Natural killer cell (primary cell): Measurements from ENCODE around the gene WNT6. TPM values are rescaled to one million over a fixed set of nuclear protein-coding genes. Genes with fewer than 3 reads are reported as not detected.

Experiments used
- ATAC-seq, 3 donors: fragments of 150-1000 bp in 2 of 3; fragments of 200-7000 bp in 1 of 3; cut with Tn5 transposase; 1 replicate in 1 of 3; 2 replicates in 2 of 3; pipeline ENCODE4 v1.10.0; 2021; ENCODE audit warnings: mild to moderate bottlenecking in 2 of 3, moderate library complexity in 2 of 3
- DNase-seq, 2 donors: peaks; one replicate each; pipeline versions ENCODE4 v3.0.0 to v3.0.0-alpha.2; 2013 to 2021; ENCODE audit warnings: mixed read lengths in 1 of 2
- H3K27ac ChIP-seq: one replicate; pipeline ENCODE4 v1.5.1; 2013; ENCODE audit warnings: mild to moderate bottlenecking, low read length
- H3K27me3 ChIP-seq: one replicate; pipeline ENCODE4 v1.6.1; 2013; ENCODE audit warnings: low read length; ENCODE audit not compliant: control insufficient read depth, insufficient read depth
- H3K36me3 ChIP-seq: one replicate; pipeline ENCODE4 v1.6.1; 2013; ENCODE audit warnings: low read length; ENCODE audit not compliant: control insufficient read depth, insufficient read depth
- H3K4me1 ChIP-seq: one replicate; pipeline ENCODE4 v1.6.1; 2013; ENCODE audit warnings: low read length; ENCODE audit not compliant: control insufficient read depth, insufficient read depth
- H3K4me3 ChIP-seq: one replicate; pipeline ENCODE4 v1.5.1; 2013; ENCODE audit warnings: low read length
- H3K9me3 ChIP-seq: one replicate; pipeline ENCODE4 v1.6.1; 2013; ENCODE audit warnings: low read length; ENCODE audit not compliant: control insufficient read depth, insufficient read depth
- H3K27ac Mint-ChIP-seq, 2 donors: one replicate each; pipeline ENCODE4 v1.8.0; 2022; ENCODE audit warnings: mild to moderate bottlenecking in 2 of 2, mixed read lengths in 2 of 2, moderate library complexity in 1 of 2
- H3K27me3 Mint-ChIP-seq, 2 donors: one replicate each; pipeline ENCODE4 v1.8.0; 2022; ENCODE audit warnings: low read depth in 2 of 2, mixed read lengths in 2 of 2
- H3K36me3 Mint-ChIP-seq: one replicate; pipeline ENCODE4 v1.8.0; 2022; ENCODE audit warnings: mixed read lengths
- H3K4me1 Mint-ChIP-seq, 2 donors: one replicate each; pipeline ENCODE4 v1.8.0; 2022; ENCODE audit warnings: mixed read lengths in 2 of 2
- H3K4me3 Mint-ChIP-seq: one replicate; pipeline ENCODE4 v1.8.0; 2022; ENCODE audit warnings: mild to moderate bottlenecking, moderate library complexity, mixed read lengths
- H3K9me3 Mint-ChIP-seq, 2 donors: one replicate each; pipeline ENCODE4 v1.8.0; 2022; ENCODE audit warnings: mixed read lengths in 2 of 2
- WGBS: methylation state at CpG from one replicate; pipeline ENCODE4 v1.1.7; 2013; ENCODE audit warnings: missing lambda C conversion rate; ENCODE audit not compliant: insufficient coverage; 5-methylcytosine and 5-hydroxymethylcytosine counted together
- intact Hi-C: fragments of 100-400 bp; cut with micrococcal nuclease; formaldehyde crosslinking; loops from one replicate; pipeline ENCODE4 v1.14.2; 2022
- total RNA-seq, 4 donors: library from RNA; stranded (reverse); fragments of 120-200 nt in 1 of 4; gene quantifications; one replicate each; pipeline versions ENCODE4 v1.2.3 to v1.2.4, GENCODE V29; 2013 to 2022
- TF ChIP-seq, protein P1 (sequence below): fragments of 200-600 bp; IDR thresholded peaks from one replicate; pipeline ENCODE4 v1.8.0; 2022; ENCODE audit warnings: antibody characterized with exemption

Gene WNT6
- total RNA-seq, 3 donors from 2014 or later (not counting 1 experiment from before 2014, with no cell fraction given), result not detected

DNA sequence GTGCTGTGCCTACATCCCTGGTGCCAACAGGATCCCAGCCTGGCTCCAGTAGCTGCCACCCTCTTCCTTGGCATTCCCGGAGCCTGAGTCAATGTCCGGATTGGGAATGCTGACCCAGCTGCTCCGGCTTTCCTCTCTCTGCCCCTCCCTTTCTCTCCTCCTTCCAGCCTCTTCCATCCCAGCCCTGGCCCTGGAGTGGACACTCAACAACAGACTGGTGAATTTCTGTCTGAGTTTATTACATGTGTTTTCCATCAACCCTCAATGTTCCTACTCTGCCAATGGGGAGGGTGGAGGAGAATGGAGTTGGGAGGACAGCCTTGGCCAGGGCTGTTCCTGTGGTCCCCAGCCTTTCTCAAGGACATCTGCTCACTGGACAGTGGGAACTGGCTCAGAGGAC is 27.1 kb upstream of the WNT6 start:
- no peaks in the 10 kb centered on the region for H3K9me3 ChIP-seq
- no peak overlapping the region for H3K27ac Mint-ChIP-seq
- no peaks in the 10 kb centered on the region for H3K36me3 ChIP-seq
- no peaks in the 10 kb centered on the region for H3K4me1 ChIP-seq
- peaks cover 1% of the 10 kb centered on the region for H3K36me3 Mint-ChIP-seq
- 80% methylated on average over 3 of the region's 3 CpGs for WGBS
- no peak overlapping the region for H3K4me3 Mint-ChIP-seq
- peaks cover 30 to 43% of the 10 kb centered on the region in 2 donors for H3K27me3 Mint-ChIP-seq
- no peak overlapping the region for H3K27ac ChIP-seq
- no peaks in the 10 kb centered on the region for H3K4me1 Mint-ChIP-seq
- intact Hi-C loops, result no loop called here
- ATAC-seq, result no peak
- DNase-seq, result no peak
- no peaks in the 10 kb centered on the region for H3K27me3 ChIP-seq
- no peak overlapping the region for H3K4me3 ChIP-seq
- no peaks in the 10 kb centered on the region for H3K9me3 Mint-ChIP-seq
- TF ChIP-seq, protein P1, sequence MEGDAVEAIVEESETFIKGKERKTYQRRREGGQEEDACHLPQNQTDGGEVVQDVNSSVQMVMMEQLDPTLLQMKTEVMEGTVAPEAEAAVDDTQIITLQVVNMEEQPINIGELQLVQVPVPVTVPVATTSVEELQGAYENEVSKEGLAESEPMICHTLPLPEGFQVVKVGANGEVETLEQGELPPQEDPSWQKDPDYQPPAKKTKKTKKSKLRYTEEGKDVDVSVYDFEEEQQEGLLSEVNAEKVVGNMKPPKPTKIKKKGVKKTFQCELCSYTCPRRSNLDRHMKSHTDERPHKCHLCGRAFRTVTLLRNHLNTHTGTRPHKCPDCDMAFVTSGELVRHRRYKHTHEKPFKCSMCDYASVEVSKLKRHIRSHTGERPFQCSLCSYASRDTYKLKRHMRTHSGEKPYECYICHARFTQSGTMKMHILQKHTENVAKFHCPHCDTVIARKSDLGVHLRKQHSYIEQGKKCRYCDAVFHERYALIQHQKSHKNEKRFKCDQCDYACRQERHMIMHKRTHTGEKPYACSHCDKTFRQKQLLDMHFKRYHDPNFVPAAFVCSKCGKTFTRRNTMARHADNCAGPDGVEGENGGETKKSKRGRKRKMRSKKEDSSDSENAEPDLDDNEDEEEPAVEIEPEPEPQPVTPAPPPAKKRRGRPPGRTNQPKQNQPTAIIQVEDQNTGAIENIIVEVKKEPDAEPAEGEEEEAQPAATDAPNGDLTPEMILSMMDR, result no peak

DNA sequence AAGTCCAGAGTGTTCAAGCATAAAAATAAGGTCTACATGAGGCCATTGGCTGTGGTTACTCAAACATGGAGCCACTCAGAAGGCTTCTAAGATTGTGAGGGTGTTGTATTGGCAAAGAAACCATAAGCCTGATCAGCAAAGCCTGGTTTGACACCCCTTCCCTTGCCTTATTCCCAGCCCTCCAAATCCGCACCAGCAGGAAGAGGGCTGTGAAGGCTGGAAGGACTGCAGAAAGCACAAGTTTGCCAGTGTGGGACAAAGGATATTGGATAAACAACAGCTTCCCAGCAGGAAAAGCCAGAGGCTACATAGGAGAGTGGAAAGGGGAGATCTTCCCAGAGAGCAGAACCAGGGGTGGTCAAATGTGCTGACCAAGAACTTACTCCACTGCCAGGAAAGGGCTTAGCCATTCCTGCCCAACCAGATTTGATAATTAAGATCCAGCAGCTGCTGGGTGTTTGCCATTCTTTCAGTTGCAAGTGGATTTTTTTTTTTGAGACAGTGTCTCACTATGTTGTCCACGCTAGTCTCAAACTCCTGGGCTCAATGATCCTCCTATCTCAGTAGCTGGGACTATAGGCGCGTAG is 26.5 kb upstream of the WNT6 start:
- Mint-ChIP-seq H3K4me1 (no peaks in the 10 kb centered on the region), H3K36me3 (peaks cover 7% of the 10 kb centered on the region), H3K27ac (no peak overlapping the region), H3K4me3 (no peak overlapping the region), H3K9me3 (no peaks in the 10 kb centered on the region), H3K27me3 (peaks cover 35 to 49% of the 10 kb centered on the region in 2 donors)
- ATAC-seq (no peak), DNase-seq (no peak)
- intact Hi-C loops, result no loop called here
- Histone ChIP-seq H3K4me1 (no peaks in the 10 kb centered on the region), H3K27ac (no peak overlapping the region), H3K9me3 (no peaks in the 10 kb centered on the region), H3K27me3 (no peaks in the 10 kb centered on the region), H3K36me3 (no peaks in the 10 kb centered on the region), H3K4me3 (no peak overlapping the region)
- WGBS, result 95% methylated on average over 4 of the region's 4 CpGs
- TF ChIP-seq, protein P1, result no peak

DNA sequence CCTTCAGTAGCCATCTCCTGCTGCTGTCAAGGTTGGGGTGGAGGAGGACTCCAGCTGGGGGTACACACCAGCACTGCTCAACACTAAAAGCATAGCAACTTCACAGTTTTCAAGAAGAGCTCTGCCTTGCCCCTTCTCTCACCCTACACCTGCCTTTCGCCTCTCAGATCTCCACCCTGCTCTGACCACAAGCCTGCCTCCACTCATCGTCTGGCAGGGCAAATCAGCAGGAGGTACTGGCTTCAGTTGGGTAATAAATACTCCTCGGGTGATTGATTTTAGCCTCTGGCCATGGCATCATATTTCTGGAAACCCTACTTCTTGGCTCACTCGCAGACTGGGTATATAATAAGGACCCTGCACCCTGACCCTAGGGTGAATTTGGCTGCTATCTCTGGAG is 24.9 kb upstream of the WNT6 start:
- no peaks in the 10 kb centered on the region for H3K4me1 Mint-ChIP-seq
- 67% methylated on average over 4 of the region's 4 CpGs for WGBS
- ATAC-seq (no peak), DNase-seq (no peak)
- peaks cover 8% of the 10 kb centered on the region for H3K36me3 Mint-ChIP-seq
- Histone ChIP-seq H3K4me3 (no peak overlapping the region), H3K27me3 (no peaks in the 10 kb centered on the region), H3K9me3 (no peaks in the 10 kb centered on the region), H3K27ac (no peak overlapping the region), H3K36me3 (no peaks in the 10 kb centered on the region), H3K4me1 (no peaks in the 10 kb centered on the region)
- intact Hi-C loops, result no loop called here
- H3K27me3 Mint-ChIP-seq, result peaks cover 42 to 65% of the 10 kb centered on the region in 2 donors
- H3K4me3 Mint-ChIP-seq, result no peak overlapping the region
- TF ChIP-seq, protein P1, result no peak
- no peaks in the 10 kb centered on the region for H3K9me3 Mint-ChIP-seq
- H3K27ac Mint-ChIP-seq, result no peak overlapping the region

GRCh38 chr2:218837495-218837894 is 22.1 kb upstream of the WNT6 start:
- 92% methylated on average over 2 of the region's 2 CpGs for WGBS

More at GRCh38 chr2:218837495-218837894, 22.1 kb upstream of the WNT6 start:
- Mint-ChIP-seq H3K4me3 (no peak overlapping the region), H3K9me3 (no peaks in the 10 kb centered on the region), H3K27me3 (peaks cover 30 to 77% of the 10 kb centered on the region in 2 donors), H3K4me1 (no peaks in the 10 kb centered on the region), H3K27ac (no peak overlapping the region), H3K36me3 (peaks cover 8% of the 10 kb centered on the region)
- intact Hi-C loops, result no loop called here
- TF ChIP-seq, protein P1, result no peak
- H3K4me3 ChIP-seq, result no peak overlapping the region
- H3K4me1 ChIP-seq, result no peaks in the 10 kb centered on the region
- DNase-seq, result no peak
- ATAC-seq, result no peak
- H3K36me3 ChIP-seq, result no peaks in the 10 kb centered on the region
- no peak overlapping the region for H3K27ac ChIP-seq
- no peaks in the 10 kb centered on the region for H3K9me3 ChIP-seq
- H3K27me3 ChIP-seq, result no peaks in the 10 kb centered on the region
